PFSK-1 (cell line): ENCODE measurements around the gene PCSK4.

Source experiments
- FOXP2 ChIP-seq: optimal IDR thresholded peaks from 2 replicates; pipeline ENCODE3; 2011; ENCODE audit warnings: borderline replicate concordance, control low read depth, inconsistent platforms; ENCODE audit not compliant: insufficient read depth; ENCODE audit errors: extremely low read length, extremely low read depth
- POLR2AphosphoS5 ChIP-seq: IDR thresholded peaks from 2 replicates; pipeline ENCODE4 v1.6.1; 2012; ENCODE audit warnings: low read depth, mild to moderate bottlenecking, control low read depth, low read length, moderate library complexity
- SIN3A ChIP-seq: IDR thresholded peaks from 2 replicates; pipeline ENCODE4 v1.6.1; 2012; ENCODE audit warnings: mild to moderate bottlenecking, low read length, moderate library complexity, borderline replicate concordance; ENCODE audit not compliant: insufficient read depth
- TAF1 ChIP-seq: IDR thresholded peaks from 2 replicates; pipeline ENCODE4 v1.6.1; 2012; ENCODE audit warnings: low read length, control low read depth, borderline replicate concordance; ENCODE audit not compliant: insufficient read depth
- TF ChIP-seq, protein P1 (sequence below), 2 experiments: IDR thresholded peaks; 2 replicates each; pipeline versions ENCODE4 v1.6.1 to v1.8.0; 2011 to 2012; ENCODE audit warnings: low read depth in 2 of 2, low read length in 2 of 2, control low read depth in 1 of 2, inconsistent platforms in 1 of 2, mild to moderate bottlenecking in 1 of 2, moderate library complexity in 1 of 2; ENCODE audit not compliant: insufficient read depth in 1 of 2

PCSK4 gene

DNA sequence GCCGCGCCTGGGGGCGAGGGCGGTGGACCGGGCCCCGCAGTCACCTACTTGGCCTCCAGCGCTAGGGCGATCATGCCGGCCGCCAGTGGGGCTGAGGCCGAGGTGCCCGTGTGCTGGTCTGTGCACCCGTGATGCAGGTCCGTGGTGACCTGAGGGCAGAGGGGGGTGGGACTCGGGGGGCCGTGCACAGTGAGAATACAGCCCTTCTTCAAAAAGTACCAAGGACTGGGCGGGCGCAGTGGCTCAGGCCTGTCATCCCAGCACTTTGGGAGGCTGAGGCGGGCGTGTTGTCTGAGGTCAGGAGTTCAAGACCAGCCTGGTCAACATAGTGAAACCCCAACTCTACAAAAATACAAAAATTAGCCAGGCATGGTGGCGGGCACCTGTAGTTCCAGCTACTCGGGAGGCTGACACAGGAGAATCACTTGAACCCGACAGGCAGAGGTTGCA, 6.1 kb downstream of the PCSK4 start:
- TF ChIP-seq SIN3A (no peak), POLR2AphosphoS5 (no peak), TAF1 (no peak), FOXP2 (no peak)
- TF ChIP-seq, protein P1, sequence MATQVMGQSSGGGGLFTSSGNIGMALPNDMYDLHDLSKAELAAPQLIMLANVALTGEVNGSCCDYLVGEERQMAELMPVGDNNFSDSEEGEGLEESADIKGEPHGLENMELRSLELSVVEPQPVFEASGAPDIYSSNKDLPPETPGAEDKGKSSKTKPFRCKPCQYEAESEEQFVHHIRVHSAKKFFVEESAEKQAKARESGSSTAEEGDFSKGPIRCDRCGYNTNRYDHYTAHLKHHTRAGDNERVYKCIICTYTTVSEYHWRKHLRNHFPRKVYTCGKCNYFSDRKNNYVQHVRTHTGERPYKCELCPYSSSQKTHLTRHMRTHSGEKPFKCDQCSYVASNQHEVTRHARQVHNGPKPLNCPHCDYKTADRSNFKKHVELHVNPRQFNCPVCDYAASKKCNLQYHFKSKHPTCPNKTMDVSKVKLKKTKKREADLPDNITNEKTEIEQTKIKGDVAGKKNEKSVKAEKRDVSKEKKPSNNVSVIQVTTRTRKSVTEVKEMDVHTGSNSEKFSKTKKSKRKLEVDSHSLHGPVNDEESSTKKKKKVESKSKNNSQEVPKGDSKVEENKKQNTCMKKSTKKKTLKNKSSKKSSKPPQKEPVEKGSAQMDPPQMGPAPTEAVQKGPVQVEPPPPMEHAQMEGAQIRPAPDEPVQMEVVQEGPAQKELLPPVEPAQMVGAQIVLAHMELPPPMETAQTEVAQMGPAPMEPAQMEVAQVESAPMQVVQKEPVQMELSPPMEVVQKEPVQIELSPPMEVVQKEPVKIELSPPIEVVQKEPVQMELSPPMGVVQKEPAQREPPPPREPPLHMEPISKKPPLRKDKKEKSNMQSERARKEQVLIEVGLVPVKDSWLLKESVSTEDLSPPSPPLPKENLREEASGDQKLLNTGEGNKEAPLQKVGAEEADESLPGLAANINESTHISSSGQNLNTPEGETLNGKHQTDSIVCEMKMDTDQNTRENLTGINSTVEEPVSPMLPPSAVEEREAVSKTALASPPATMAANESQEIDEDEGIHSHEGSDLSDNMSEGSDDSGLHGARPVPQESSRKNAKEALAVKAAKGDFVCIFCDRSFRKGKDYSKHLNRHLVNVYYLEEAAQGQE (IDR thresholded peaks at IDR 0.05; ENCODE audit: insufficient read depth in 1 of 2, low read depth in 2 of 2, low read length in 2 of 2) = no peak

DNA sequence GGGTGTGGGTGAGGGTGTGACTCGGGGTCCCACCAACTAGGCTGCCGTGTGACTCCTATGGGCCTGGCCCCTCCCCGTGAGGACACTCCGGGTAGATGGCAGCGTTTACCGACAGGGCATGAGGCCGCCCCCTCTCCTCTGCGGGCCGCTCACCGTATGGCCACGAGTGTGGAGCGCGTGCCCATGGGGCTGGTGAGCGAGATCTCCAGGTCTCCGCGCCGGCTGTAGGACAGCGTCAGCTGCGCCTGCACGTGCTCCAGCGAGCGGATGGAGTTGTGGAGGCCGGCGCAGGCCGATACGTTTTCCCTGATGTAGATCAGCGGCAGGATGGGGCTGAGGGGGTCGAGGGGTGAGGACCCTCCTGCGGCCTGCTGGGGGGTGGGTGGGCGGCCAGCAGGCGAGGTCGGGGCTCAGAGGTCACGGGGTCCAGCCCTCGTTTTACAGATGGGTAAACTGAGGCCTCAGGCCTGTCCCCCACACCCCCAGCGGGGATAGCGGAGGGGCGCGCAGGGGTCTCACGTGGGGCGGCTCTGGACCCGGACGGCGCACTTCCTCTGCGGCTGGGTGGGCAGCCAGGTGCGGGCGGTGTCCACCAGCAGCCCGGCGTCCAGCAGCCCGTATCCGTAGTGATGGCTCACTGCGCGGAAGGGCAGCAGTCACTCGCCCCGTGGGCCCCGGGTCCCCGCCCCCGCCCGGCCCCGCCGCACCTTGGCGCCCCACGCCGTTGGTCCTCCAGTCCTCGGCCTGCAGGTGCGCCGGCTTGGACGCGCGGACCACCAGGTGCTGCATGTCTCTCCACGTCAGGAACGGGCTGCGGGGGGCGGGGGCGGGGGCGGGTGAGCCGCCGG, 6.8 kb downstream of the PCSK4 start:
- TF ChIP-seq, protein P1 (IDR thresholded peaks at IDR 0.05; ENCODE audit: insufficient read depth in 1 of 2, low read depth in 2 of 2, low read length in 2 of 2) = no peak
- TF ChIP-seq FOXP2 = no peak
- no peak for TF ChIP-seq POLR2AphosphoS5
- no peak for TF ChIP-seq TAF1
- TF ChIP-seq SIN3A = no peak

DNA sequence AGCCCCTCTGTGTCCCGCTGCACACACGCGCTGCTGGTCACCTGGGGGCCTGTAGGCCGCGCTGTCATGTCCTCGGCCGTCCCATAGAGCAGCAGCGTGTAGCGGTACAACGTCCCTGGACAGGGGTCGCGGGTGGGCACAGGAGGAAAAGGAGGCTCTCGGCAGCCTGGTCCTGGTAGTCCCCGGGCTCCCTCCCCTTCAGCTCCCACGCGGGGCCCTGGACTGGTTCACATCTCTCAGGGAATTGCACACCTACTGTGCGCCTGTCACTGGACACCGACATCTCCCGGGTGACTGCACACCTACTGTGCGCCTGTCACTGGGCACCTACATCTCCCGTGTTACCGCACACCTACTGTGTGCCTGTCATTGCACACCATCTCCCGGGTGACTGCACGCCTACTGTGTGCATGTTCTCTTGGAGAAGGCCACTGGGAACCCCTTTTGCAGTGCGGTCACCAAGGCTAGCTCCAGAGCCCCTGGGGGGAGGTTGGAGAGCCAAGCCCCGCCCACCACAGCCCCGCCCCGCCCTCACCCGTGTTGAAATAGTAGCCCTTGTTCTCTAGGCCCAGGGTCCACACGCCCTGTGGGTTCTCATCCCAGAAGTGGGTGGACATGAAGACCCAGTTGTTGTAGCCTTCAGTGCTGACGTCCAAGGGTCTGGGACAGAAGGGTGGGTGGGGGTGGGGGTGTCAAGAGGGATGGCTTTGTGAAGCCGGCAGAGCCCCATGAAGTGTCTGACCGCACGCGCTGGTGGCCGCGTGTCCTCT, 7.6 kb downstream of the PCSK4 start:
- TF ChIP-seq, protein P1 (IDR thresholded peaks at IDR 0.05; ENCODE audit: insufficient read depth in 1 of 2, low read depth in 2 of 2, low read length in 2 of 2) = no peak
- no peak for TF ChIP-seq TAF1
- no peak for TF ChIP-seq SIN3A
- no peak for TF ChIP-seq FOXP2
- TF ChIP-seq POLR2AphosphoS5 = no peak

DNA sequence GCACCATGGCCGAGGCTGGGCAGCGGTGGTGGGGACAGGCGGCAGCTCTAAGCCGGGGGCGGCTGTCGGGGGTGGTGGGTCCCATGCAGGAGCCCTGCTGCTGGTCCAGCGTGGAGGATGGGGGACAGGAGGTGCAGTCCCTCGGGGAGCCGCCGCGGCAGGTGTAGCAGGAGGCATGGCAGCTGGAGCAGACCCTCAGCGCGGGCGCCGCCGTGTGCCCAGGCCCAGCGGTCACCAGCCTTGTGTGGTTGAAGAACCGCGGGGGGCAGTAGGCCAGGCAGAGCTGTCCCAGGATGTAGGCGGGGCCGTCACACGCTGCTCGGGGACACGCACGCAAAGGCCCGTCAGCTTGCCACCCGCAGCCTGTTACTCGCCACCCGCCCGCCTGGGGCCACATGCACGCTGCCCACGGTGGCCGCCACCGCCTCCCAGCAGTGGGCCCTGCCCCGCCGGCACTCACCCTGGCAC, 8.2 kb downstream of the PCSK4 start:
- TF ChIP-seq, protein P1 (IDR thresholded peaks at IDR 0.05; ENCODE audit: insufficient read depth in 1 of 2, low read depth in 2 of 2, low read length in 2 of 2) = no peak
- no peak for TF ChIP-seq TAF1
